ENCODE results near the gene ACAA1. TPM values are rescaled to one million over a fixed set of nuclear protein-coding genes. Genes with fewer than 3 reads are reported as not detected.

The ACAA1 gene
- total and polyA plus RNA-seq, 9 of the 15 experiments (the other 6 are each of a cell fraction or from before 2014, with no cell fraction given) = 4.0 to 88.9 (median 57.2) TPM

GRCh38 chr3:38170722-38171121 is 33.8 kb upstream of the ACAA1 start:
- no TSS peak for BruUV-seq (replicated peaks)
- DNase-seq (ENCODE audit: extremely low read depth in 1 of 4, low spot score in 3 of 4) (no peak), ATAC-seq (no peak), FAIRE-seq (no peak)
- ChIA-PET CTCF (ENCODE audit: low intra/inter-chr PET ratio) (interaction anchor here (0.7 kb wide), 1 partner anchor 28 kb away, joined by 4 read pairs; no protein-coding TSS in a partner anchor), POLR2A (interaction anchor here (0.7 to 1.1 kb wide), 2 partner anchors 17 to 34 kb away, joined by 3 to 5 read pairs; partner anchors contain the start of gene ACAA1)
- Histone ChIP-seq H3K9me3 (replicated peaks; ENCODE audit: control insufficient read depth, insufficient read depth, low read depth, low read length) (no peaks in the 10 kb centered on the region), H3K4me2 (ENCODE audit: insufficient read depth, low read length) (no peak overlapping the region), H3K9me1 (ENCODE audit: control insufficient read depth, insufficient read depth, low read length) (peaks cover 2% of the 10 kb centered on the region), H3K27me3 (ENCODE audit: control insufficient read depth in 2 of 2, insufficient read depth in 2 of 2, low read length in 2 of 2) (no peaks in the 10 kb centered on the region), H3K4me3 (no peak overlapping the region), H4K20me1 (replicated peaks; ENCODE audit: control insufficient read depth, insufficient read depth, low read length) (peaks cover 33% of the 10 kb centered on the region), H3K9ac (ENCODE audit: insufficient read depth in 1 of 2, low read depth in 2 of 2, low read length in 2 of 2) (no peak overlapping the region), H3K4me1 (replicated peaks in 1 of 2; ENCODE audit: control insufficient read depth in 2 of 2, insufficient read depth in 2 of 2, low read length in 2 of 2) (peaks cover 9 to 18% of the 10 kb centered on the region in 2 experiments; a peak in 3 of 5 replicates), H3K27ac (ENCODE audit: extremely low read depth, low read depth, low read length) (no peak overlapping the region), H3K36me3 (ENCODE audit: control insufficient read depth, insufficient read depth, low read length) (peaks cover 23% of the 10 kb centered on the region), H2AFZ (ENCODE audit: low read depth, low read length) (no peak overlapping the region), H3K79me2 (ENCODE audit: control insufficient read depth, insufficient read depth, low read length) (peaks cover 99% of the 10 kb centered on the region)
- intact Hi-C loops (cut with micrococcal nuclease) (no loop called here), in situ Hi-C loops (cut with MboI) (no loop called here)
- 80% methylated on average over 4 of the region's 4 CpGs for WGBS (ENCODE audit: insufficient coverage, low coverage, missing lambda C conversion rate)
- TF ChIP-seq EGR1 (conservative IDR thresholded peaks at IDR 0.05) (no peak), CREB1 (IDR thresholded peaks at IDR 0.05) (no peak), CREB1 (CRISPR knock-in tag; IDR thresholded peaks at IDR 0.05) (no peak), DIDO1 (tag; IDR thresholded peaks at IDR 0.05; ENCODE audit: low read depth) (no peak), FOXP1 (CRISPR knock-in tag; IDR thresholded peaks at IDR 0.05) (no peak), FOXP4 (CRISPR knock-in tag; IDR thresholded peaks at IDR 0.05; ENCODE audit: borderline replicate concordance) (no peak), MECOM (CRISPR knock-in tag; IDR thresholded peaks at IDR 0.05) (no peak), CHD2 (IDR thresholded peaks at IDR 0.05; ENCODE audit: low read depth, low read length) (no peak), RNF2 (IDR thresholded peaks at IDR 0.05) (no peak), PML (IDR thresholded peaks at IDR 0.05; ENCODE audit: low read length) (no peak), CBX5 (IDR thresholded peaks at IDR 0.05; ENCODE audit: borderline replicate concordance, low read depth) (no peak)

Data from K562 (cell line).